IMR-90 (cell line): ENCODE results near the gene MYO1D. TPM values are rescaled to one million over a fixed set of nuclear protein-coding genes. Genes with fewer than 3 reads are reported as not detected.

Experiments
- ATAC-seq: fragments of 200-7000 bp; cut with Tn5 transposase; 2 replicates; pipeline ENCODE4 v1.9.1; 2020; ENCODE audit warnings: low read depth, mild to moderate bottlenecking, moderate library complexity
- BruUV-seq: library from RNA; stranded (reverse); fragments of 400-500 nt; replicated peaks from 2 replicates; lab custom pipeline; 2021; lab: Mats Ljungman, UMichigan
- CTCF ChIA-PET: fragments of 300-600 bp; formaldehyde crosslinking; extraction: SDS; loops from one replicate; lab custom pipeline; 2021; ENCODE audit warnings: antibody characterized with exemption; lab: Yijun Ruan, JAX
- POLR2A ChIA-PET: fragments of 300-600 bp; sonication (Branson Sonifier 250); formaldehyde crosslinking; loops from one replicate; lab custom pipeline; 2022; ENCODE audit warnings: antibody characterized with exemption; ENCODE audit not compliant: unreplicated experiment; lab: Charles Lee
- DNase-seq: peaks from one replicate; pipeline ENCODE4 v3.0.0; 2013
- H2AFZ ChIP-seq: replicated peaks from 2 replicates; pipeline ENCODE3; 2013; ENCODE audit warnings: low read length, mild to moderate bottlenecking; ENCODE audit not compliant: poor library complexity
- H2AK5ac ChIP-seq: 2 replicates; pipeline ENCODE4 v1.6.1; 2013; ENCODE audit warnings: low read depth, low read length, inconsistent platforms
- H2AK9ac ChIP-seq: replicated peaks from 2 replicates; pipeline ENCODE3; 2013; ENCODE audit warnings: mild to moderate bottlenecking, low read depth, low read length, moderate library complexity; ENCODE audit not compliant: poor library complexity
- H2BK120ac ChIP-seq: 2 replicates; pipeline ENCODE4 v1.6.1; 2013; ENCODE audit warnings: low read depth, low read length, inconsistent platforms
- H2BK15ac ChIP-seq: 3 replicates; pipeline ENCODE4 v1.6.1; 2013; ENCODE audit warnings: low read depth, low read length, inconsistent platforms
- H2BK20ac ChIP-seq: 2 replicates; pipeline ENCODE4 v1.6.1; 2013; ENCODE audit warnings: low read depth, mild to moderate bottlenecking, inconsistent platforms, low read length, moderate library complexity
- H2BK5ac ChIP-seq: 2 replicates; pipeline ENCODE4 v1.6.1; 2013; ENCODE audit warnings: mild to moderate bottlenecking, low read depth, low read length, inconsistent platforms; ENCODE audit not compliant: poor library complexity, severe bottlenecking
- H3K14ac ChIP-seq: replicated peaks from 2 replicates; pipeline ENCODE4 v1.6.1; 2013; ENCODE audit warnings: low read depth, low read length, inconsistent platforms
- H3K18ac ChIP-seq: 2 replicates; pipeline ENCODE4 v1.6.1; 2013; ENCODE audit warnings: low read depth, low read length, control low read depth
- H3K23ac ChIP-seq: 2 replicates; pipeline ENCODE4 v1.6.1; 2013; ENCODE audit warnings: low read depth, low read length, inconsistent platforms
- H3K27ac ChIP-seq: 2 replicates; pipeline ENCODE4 v1.5.1; 2013; ENCODE audit warnings: mild to moderate bottlenecking, control low read depth, low read length; ENCODE audit not compliant: insufficient read depth
- H3K27me3 ChIP-seq: 2 replicates; pipeline ENCODE4 v1.6.1; 2013; ENCODE audit warnings: low read length; ENCODE audit not compliant: control insufficient read depth, insufficient read depth
- H3K36me3 ChIP-seq: 2 replicates; pipeline ENCODE4 v1.6.1; 2013; ENCODE audit warnings: low read length, mixed read lengths; ENCODE audit not compliant: control insufficient read depth, insufficient read depth
- H3K4ac ChIP-seq: 2 replicates; pipeline ENCODE4 v1.6.1; 2013; ENCODE audit warnings: low read depth, low read length, inconsistent platforms
- H3K4me1 ChIP-seq: 2 replicates; pipeline ENCODE4 v1.6.1; 2013; ENCODE audit warnings: low read length, mixed read lengths; ENCODE audit not compliant: control insufficient read depth, insufficient read depth
- H3K4me2 ChIP-seq: 2 replicates; pipeline ENCODE4 v1.6.1; 2013; ENCODE audit warnings: low read depth, mild to moderate bottlenecking, control low read depth, low read length, moderate library complexity
- H3K4me3 ChIP-seq: 2 replicates; pipeline ENCODE4 v1.5.1; 2013; ENCODE audit warnings: low read depth, mild to moderate bottlenecking, control low read depth, low read length, moderate library complexity; ENCODE audit not compliant: insufficient read depth
- H3K56ac ChIP-seq: 2 replicates; pipeline ENCODE4 v1.6.1; 2013; ENCODE audit warnings: low read length, inconsistent platforms; ENCODE audit not compliant: insufficient read depth; ENCODE audit errors: extremely low read depth
- H3K79me1 ChIP-seq, 2 experiments: 2 replicates each; pipeline ENCODE4 v1.6.1; 2013; ENCODE audit warnings: low read length in 2 of 2, inconsistent platforms in 1 of 2, low read depth in 1 of 2
- H3K9ac ChIP-seq: 2 replicates; pipeline ENCODE4 v1.6.1; 2013; ENCODE audit warnings: low read depth, low read length, control low read depth
- H3K9me1 ChIP-seq: 2 replicates; pipeline ENCODE4 v1.6.1; 2013; ENCODE audit warnings: low read length, inconsistent platforms; ENCODE audit not compliant: insufficient read depth
- H3K9me3 ChIP-seq: 2 replicates; pipeline ENCODE4 v1.6.1; 2013; ENCODE audit warnings: low read length; ENCODE audit not compliant: control insufficient read depth, insufficient read depth
- H4K20me1 ChIP-seq: 2 replicates; pipeline ENCODE4 v1.6.1; 2013; ENCODE audit warnings: low read length, inconsistent platforms; ENCODE audit not compliant: insufficient read depth
- H4K5ac ChIP-seq: 2 replicates; pipeline ENCODE4 v1.6.1; 2013; ENCODE audit warnings: mild to moderate bottlenecking, low read depth, low read length, control low read depth
- H4K8ac ChIP-seq, 2 experiments: 2 replicates each; pipeline ENCODE4 v1.6.1; 2013; ENCODE audit warnings: low read depth in 2 of 2, low read length in 2 of 2, control low read depth in 1 of 2, inconsistent platforms in 1 of 2
- H4K91ac ChIP-seq: 2 replicates; pipeline ENCODE4 v1.6.1; 2013; ENCODE audit warnings: low read depth, low read length, inconsistent platforms; ENCODE audit not compliant: insufficient read depth
- RAD21 ChIP-seq: IDR thresholded peaks from 2 replicates; pipeline ENCODE4 v1.6.1; 2012; ENCODE audit warnings: low read length, improper control_type of control experiment
- WGBS, 2 experiments: methylation state at CpG; one replicate each; pipeline versions ENCODE4 v1.1.5 to v1.1.7; 2013; ENCODE audit warnings: missing lambda C conversion rate in 2 of 2; ENCODE audit not compliant: insufficient read length in 1 of 2; ENCODE audit errors: extremely low coverage in 2 of 2; 5-methylcytosine and 5-hydroxymethylcytosine counted together
- dilution Hi-C: fragments of 300-500 bp; cut with HindIII; formaldehyde crosslinking; loops from one replicate; pipeline ENCODE4 v1.14.3; 2018; ENCODE audit warnings: low sequenced_read_pairs; ENCODE audit not compliant: unreplicated experiment
- in situ Hi-C: fragments of 300-500 bp; cut with MboI; formaldehyde crosslinking; loops from 3 replicates; pipeline ENCODE4 v1.14.3; 2019; ENCODE audit warnings: low sequenced_read_pairs, inconsistent platforms, mixed read lengths
- intact Hi-C: fragments of 100-400 bp; cut with micrococcal nuclease; formaldehyde crosslinking; loops from 2 replicates; pipeline ENCODE4 v1.10.0; 2022
- polyA plus RNA-seq, 3 experiments: library from polyadenylated mRNA; depleted of rRNA; stranded (reverse); fragments of >200 nt; gene quantifications; 2 replicates each; pipeline ENCODE4 v1.2.3, GENCODE V29; 2012; ENCODE audit warnings: low replicate concordance in 1 of 3
- total RNA-seq: library from RNA; depleted of rRNA; stranded (reverse); fragments of >200 nt; gene quantifications from 2 replicates; pipeline ENCODE4 v1.2.3, GENCODE V29; 2012

Gene MYO1D
- total and polyA plus RNA-seq, 2 of the 4 experiments (the other 2 are of a cell fraction): 0.63 to 0.90 TPM

DNA sequence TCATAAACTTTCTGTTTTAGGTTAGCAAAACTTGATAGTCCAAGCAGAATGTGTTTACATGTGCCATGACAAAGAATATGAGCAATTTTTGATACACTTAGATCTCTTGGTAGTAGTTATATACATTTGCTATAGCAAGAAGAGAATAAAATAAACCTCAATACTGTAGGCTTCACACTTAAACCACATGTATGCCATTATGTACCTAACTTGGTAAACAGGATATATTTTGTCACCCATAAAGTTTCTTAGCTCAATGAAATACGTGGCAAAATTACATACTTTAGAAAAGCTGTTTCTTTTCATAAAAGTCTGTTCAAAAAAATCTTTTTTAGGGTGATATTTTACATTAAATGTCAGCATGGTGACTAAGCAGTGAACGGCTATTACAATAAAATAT is 184.7 kb downstream of the MYO1D start:
- Histone ChIP-seq H2BK5ac (no peak overlapping the region), H3K4me2 (no peak overlapping the region), H3K9ac (no peak overlapping the region), H3K4me3 (no peak overlapping the region), H2AK9ac (no peak overlapping the region), H3K4me1 (no peaks in the 10 kb centered on the region), H3K56ac (no peak overlapping the region), H3K14ac (no peak overlapping the region), H2BK120ac (no peak overlapping the region), H4K5ac (no peak overlapping the region), H3K27ac (no peak overlapping the region), H2AK5ac (no peak overlapping the region), H4K20me1 (no peaks in the 10 kb centered on the region), H3K36me3 (no peaks in the 10 kb centered on the region), H3K4ac (no peak overlapping the region), H4K91ac (no peak overlapping the region), H3K23ac (no peak overlapping the region), H3K18ac (no peak overlapping the region), H3K9me1 (no peaks in the 10 kb centered on the region), H2AFZ (no peak overlapping the region), H3K27me3 (no peaks in the 10 kb centered on the region), H3K79me1 (no peaks in the 10 kb centered on the region), H2BK20ac (no peak overlapping the region), H4K8ac (no peak overlapping the region), H3K9me3 (no peaks in the 10 kb centered on the region), H2BK15ac (no peak overlapping the region)
- CTCF ChIA-PET: interaction anchor here (0.6 kb wide), 1 partner anchor 26 kb away, joined by 4 read pairs; no protein-coding TSS in a partner anchor
- TF ChIP-seq RAD21: no peak
- DNase-seq: no peak
- no peak for ATAC-seq
- dilution Hi-C loops: no loop called here
- in situ Hi-C loops: no loop called here
- no TSS peak for BruUV-seq
- no CpG with 5 or more reads among the region's 2 CpGs for WGBS, 2 experiments
- intact Hi-C loops: no loop called here
- POLR2A ChIA-PET: no interaction called here
